ENCODE results near the gene HBD. TPM values are rescaled to one million over a fixed set of nuclear protein-coding genes. Genes with fewer than 3 reads are reported as not detected.
"Not testable (repeated sequence)": the region's sequence is repeated elsewhere in the genome, so short reads cannot be mapped to it uniquely, and the experiment has no call there.

The HBD gene
- total RNA-seq, 1 donor from 2014 or later: not detected

DNA sequence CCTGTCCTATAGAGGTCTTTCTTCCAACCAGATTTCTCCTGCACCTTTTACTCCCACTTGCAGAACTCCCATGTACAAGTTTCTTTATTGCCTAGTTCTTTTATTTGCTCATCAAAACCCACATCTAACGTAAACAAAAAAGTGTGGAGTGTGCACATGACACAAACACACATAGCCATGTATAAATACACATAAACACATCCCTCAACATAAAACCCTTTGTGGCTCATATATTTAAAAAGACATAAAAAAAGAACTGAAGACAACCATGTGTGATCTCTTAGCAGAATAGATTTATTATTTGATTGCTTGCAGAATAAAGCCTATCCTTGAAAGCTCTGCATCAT is 18.6 kb upstream of the HBD start:
- H3K27ac ChIP-seq: no peak overlapping the region
- no peaks in the 10 kb centered on the region for H3K36me3 ChIP-seq
- no peaks in the 10 kb centered on the region for H3K4me1 ChIP-seq
- H3K27me3 ChIP-seq: no peaks in the 10 kb centered on the region
- no peak for TF ChIP-seq POLR2AphosphoS5 (IDR thresholded peaks at IDR 0.05; ENCODE audit: insufficient read depth in 1 of 2, low read depth in 1 of 2)
- TF ChIP-seq, protein P1, sequence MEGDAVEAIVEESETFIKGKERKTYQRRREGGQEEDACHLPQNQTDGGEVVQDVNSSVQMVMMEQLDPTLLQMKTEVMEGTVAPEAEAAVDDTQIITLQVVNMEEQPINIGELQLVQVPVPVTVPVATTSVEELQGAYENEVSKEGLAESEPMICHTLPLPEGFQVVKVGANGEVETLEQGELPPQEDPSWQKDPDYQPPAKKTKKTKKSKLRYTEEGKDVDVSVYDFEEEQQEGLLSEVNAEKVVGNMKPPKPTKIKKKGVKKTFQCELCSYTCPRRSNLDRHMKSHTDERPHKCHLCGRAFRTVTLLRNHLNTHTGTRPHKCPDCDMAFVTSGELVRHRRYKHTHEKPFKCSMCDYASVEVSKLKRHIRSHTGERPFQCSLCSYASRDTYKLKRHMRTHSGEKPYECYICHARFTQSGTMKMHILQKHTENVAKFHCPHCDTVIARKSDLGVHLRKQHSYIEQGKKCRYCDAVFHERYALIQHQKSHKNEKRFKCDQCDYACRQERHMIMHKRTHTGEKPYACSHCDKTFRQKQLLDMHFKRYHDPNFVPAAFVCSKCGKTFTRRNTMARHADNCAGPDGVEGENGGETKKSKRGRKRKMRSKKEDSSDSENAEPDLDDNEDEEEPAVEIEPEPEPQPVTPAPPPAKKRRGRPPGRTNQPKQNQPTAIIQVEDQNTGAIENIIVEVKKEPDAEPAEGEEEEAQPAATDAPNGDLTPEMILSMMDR (IDR thresholded peaks at IDR 0.05): no peak
- TF ChIP-seq POLR2A (IDR thresholded peaks at IDR 0.05): no peak
- intact Hi-C loops (cut with DNase I): no loop called here
- H3K4me3 ChIP-seq: no peak overlapping the region
- DNase-seq (ENCODE audit: extremely low spot score in 2 of 2): no peak
- no peaks in the 10 kb centered on the region for H3K9me3 ChIP-seq

DNA sequence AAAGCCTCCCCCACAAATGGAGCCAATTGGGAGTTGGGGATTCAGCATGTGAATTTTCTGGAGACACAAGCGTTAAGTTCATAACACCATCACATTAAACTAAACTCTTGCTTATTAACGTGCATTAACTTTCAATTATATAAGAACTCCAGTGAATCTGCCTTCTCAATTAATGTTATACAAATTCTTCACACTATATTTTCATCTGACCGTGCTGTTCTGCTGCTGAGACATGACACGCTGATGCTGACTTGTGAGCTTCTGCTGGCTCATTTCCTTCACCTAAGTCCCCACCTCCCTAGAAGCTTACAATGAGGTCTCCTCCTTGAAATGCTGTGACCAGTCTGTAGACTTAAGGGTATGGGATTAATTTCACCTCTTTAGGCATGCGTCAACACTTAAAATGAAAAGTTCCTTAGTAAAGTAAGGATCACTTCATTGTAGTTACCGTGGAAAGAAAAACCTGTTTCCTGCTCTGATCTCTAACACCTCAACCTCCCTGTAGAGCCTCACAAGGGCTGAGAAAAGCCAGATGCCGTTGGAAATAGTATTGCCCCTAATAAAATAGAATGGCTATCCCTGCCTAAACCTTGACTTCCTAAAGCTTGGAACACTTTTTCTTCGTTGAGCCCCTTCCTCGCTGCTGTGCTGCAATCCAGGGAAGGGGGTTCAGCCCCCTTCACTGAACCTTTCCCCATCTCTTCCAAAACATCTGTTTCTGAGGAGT is 18.1 kb upstream of the HBD start:
- no peak for DNase-seq (ENCODE audit: extremely low spot score in 2 of 2)
- intact Hi-C loops (cut with DNase I): no loop called here
- no peak for TF ChIP-seq POLR2A (IDR thresholded peaks at IDR 0.05)
- TF ChIP-seq, protein P1 (IDR thresholded peaks at IDR 0.05): no peak
- no peak for TF ChIP-seq POLR2AphosphoS5 (IDR thresholded peaks at IDR 0.05; ENCODE audit: insufficient read depth in 1 of 2, low read depth in 1 of 2)
- Histone ChIP-seq H3K27ac (no peak overlapping the region), H3K4me3 (no peak overlapping the region), H3K4me1 (no peaks in the 10 kb centered on the region), H3K27me3 (no peaks in the 10 kb centered on the region), H3K9me3 (no peaks in the 10 kb centered on the region), H3K36me3 (no peaks in the 10 kb centered on the region)

DNA sequence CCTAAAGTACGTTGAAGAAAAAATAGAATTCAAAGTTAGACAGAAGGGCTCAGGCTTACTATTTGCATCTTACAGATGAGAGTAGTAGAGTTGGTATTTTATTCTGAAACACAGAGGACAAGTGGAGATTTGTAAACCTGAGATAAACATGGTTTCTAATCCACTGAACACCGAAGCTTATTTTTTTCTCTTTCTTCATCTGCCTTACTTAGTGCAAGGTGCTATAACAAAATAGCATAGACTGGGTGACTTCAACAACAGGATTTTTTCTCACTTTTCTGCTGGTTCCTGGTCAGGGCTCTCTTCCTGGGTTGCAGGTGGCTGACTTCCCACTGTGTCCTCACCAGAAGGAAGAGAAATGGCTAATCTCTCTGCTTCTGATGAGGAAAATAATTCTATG is 17.5 kb upstream of the HBD start:
- DNase-seq (ENCODE audit: extremely low spot score in 2 of 2): no peak
- intact Hi-C loops (cut with DNase I): no loop called here

DNA sequence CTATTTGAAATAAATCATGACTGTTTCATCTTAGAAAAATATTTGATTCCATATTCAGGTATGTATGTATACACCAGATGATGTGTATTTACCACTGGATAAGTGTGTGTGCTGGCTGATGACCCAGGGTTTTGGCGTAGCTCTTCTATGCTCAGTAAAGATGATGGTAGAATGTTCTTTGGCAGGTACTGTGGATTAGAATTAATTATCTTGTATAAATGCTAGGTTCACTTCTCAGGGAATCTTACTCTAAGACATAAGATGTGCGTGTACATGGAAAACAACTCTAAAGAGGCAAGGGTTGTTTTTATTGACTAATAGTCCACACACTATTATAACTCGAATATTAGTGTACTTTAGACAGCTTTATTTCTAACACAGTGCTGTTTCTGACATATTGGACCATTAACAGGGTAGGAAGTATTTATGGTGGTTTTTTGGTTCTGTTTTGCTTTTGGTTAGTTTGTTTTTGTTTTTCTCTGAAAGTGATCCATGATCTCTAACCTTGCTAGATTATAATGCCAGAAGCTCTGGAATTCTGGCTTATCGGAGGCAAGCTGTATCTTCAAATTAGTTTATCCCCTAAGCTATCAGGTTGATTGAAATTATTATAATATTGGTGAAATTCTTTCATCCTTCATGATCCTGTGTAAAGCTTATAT is 16.4 kb upstream of the HBD start:
- Histone ChIP-seq H3K4me3 (no peak overlapping the region), H3K27me3 (no peaks in the 10 kb centered on the region), H3K36me3 (no peaks in the 10 kb centered on the region), H3K27ac (no peak overlapping the region), H3K4me1 (no peaks in the 10 kb centered on the region), H3K9me3 (no peaks in the 10 kb centered on the region)
- DNase-seq (ENCODE audit: extremely low spot score in 2 of 2): no peak
- no peak for TF ChIP-seq POLR2A (IDR thresholded peaks at IDR 0.05)
- intact Hi-C loops (cut with DNase I): no loop called here

More for the DNA sequence above, 17.5 kb upstream of the HBD start:
- Histone ChIP-seq H3K4me1 (no peaks in the 10 kb centered on the region), H3K9me3 (no peaks in the 10 kb centered on the region), H3K4me3 (no peak overlapping the region), H3K27me3 (no peaks in the 10 kb centered on the region), H3K27ac (no peak overlapping the region), H3K36me3 (no peaks in the 10 kb centered on the region)
- TF ChIP-seq, protein P1 (IDR thresholded peaks at IDR 0.05): no peak
- TF ChIP-seq POLR2AphosphoS5 (IDR thresholded peaks at IDR 0.05; ENCODE audit: insufficient read depth in 1 of 2, low read depth in 1 of 2) (no peak), POLR2A (IDR thresholded peaks at IDR 0.05) (no peak)

DNA sequence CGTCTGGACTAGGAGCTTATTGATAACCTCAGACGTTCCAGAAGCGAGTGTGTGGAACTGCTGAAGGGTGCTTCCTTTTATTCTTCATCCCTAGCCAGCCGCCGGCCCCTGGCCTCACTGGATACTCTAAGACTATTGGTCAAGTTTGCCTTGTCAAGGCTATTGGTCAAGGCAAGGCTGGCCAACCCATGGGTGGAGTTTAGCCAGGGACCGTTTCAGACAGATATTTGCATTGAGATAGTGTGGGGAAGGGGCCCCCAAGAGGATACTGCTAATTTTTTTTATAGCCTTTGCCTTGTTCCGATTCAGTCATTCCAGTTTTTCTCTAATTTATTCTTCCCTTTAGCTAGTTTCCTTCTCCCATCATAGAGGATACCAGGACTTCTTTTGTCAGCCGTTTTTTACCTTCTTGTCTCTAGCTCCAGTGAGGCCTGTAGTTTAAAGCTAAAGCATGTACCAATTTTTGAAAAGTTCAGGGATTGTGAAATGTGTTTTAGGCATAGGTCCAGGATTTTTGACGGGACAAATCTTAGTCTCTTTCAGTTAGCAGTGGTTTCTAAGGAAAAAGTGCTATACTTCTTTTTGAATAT is 15.6 kb upstream of the HBD start, which contains the start of gene HBG1:
Gene HBG1, minus strand, starts transcription at position 51 of the 590 bp plus-strand sequence. CDS start 53 bp downstream, outside the sequence.
- H3K27me3 ChIP-seq; H3K4me1 ChIP-seq; intact Hi-C loops (cut with DNase I); H3K27ac ChIP-seq; DNase-seq (ENCODE audit: extremely low spot score in 2 of 2); H3K36me3 ChIP-seq; H3K9me3 ChIP-seq; H3K4me3 ChIP-seq: not testable (repeated sequence)

DNA sequence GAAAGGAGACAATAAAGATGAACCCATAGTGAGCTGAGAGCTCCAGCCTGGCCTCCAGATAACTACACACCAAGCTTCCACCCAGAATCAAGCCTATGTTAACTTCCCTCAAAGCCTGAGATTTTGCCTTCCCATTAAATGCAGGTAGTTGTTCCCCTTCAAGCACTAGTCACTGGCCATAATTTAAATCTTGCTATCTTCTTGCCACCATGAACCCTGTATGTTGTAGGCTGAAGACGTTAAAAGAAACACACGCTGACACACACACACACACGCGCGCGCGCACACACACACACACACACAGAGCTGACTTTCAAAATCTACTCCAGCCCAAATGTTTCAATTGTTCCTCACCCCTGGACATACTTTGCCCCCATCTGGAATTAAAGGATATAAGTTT is 14.2 kb upstream of the HBD start:
- intact Hi-C loops (cut with DNase I); H3K27me3 ChIP-seq; H3K4me1 ChIP-seq; DNase-seq (ENCODE audit: extremely low spot score in 2 of 2); H3K4me3 ChIP-seq; H3K9me3 ChIP-seq; H3K36me3 ChIP-seq; H3K27ac ChIP-seq: not testable (repeated sequence)

All from vagina (tissue), 2 donors.